GM18498 (cell line): ENCODE data around the gene PRUNE2.
"Not testable (repeated sequence)": the region's sequence is repeated elsewhere in the genome, so short reads cannot be mapped to it uniquely, and the experiment has no call there.

Source experiments
- ATAC-seq: cut with Tn5 transposase; IDR thresholded peaks from one replicate; pipeline ENCODE4 v1.9.1; 2021; ENCODE audit warnings: mild to moderate bottlenecking, moderate library complexity; ENCODE audit not compliant: unreplicated experiment

PRUNE2 gene

DNA sequence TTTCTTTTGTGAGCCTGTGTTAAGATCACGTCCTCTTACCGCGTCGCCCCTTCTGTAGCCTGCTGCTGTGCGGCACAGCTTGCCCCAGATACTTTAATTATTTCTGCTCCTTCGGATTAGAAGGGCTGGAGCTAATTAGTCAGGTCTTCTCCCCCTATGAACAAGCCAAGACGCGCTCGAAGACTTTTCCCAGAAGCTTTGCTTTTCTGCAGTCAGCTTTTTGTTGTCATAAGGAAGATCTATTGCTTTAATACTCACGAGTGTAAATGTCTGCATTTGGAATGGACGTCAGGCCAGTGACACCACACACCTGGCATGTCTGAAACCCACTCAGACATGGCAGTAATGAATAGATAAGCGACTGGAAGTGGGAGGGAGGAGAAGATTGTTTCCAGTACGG lies 37.0 kb downstream of the PRUNE2 start:
- ATAC-seq: no peak

DNA sequence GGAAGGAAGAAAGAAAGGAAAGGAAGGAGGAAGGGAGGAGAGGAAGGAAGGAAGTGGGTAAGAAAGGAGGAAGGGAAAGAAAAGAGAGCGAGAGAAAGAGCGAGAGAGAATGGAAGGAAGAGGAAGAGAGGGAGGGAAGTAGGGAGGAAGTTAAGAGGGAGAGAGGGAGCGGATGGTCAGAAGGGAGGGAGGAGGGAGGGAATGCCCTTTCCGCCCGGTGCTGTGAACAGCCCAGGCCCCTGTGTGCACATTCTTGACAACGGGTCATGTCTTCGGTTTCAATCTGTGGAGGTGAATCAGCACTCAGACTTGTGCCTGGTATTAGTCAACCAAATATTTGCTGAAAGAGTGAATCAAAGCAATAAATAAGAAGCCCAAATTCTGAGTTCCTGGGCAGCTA lies 39.2 kb downstream of the PRUNE2 start:
- ATAC-seq: no peak

DNA sequence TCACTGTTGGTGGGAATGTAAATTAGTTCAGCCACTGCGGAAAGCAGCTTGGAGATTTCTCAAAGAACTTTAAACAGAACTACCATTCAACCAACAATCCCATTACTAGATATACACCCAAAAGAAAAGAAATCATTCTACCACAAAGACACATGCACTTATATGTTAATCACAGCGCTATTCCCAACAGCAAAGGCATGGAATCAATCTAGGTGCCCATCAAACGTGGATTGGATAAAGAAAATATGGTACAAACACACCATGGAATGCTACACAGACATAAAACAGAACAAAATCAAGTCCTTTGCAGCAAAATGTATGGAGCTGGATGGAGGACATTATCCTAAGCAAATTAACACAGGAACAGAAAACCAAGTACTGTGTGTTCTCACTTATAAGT lies 42.1 kb downstream of the PRUNE2 start:
- ATAC-seq: no peak

GRCh38 chr9:76859860-76860259 lies 46.1 kb downstream of the PRUNE2 start:
- ATAC-seq: no peak

DNA sequence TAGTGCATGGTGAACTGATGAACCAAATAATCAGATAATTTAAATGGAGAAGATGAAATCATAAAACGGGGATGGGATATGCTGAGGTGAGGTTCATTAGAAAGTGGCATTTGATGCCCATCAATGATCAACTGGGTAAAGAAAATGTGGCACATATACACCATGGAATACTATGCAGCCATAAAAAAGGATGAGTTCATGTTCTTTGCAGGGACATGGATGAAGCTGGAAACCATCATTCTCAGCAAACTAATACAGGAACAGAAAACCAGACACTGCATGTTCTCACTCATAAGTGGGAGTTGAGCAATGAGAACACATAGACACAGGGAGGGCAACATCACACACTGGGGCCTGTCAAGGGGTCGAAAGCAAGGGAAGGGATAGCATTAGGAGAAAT lies 47.7 kb downstream of the PRUNE2 start:
- not testable (repeated sequence) for ATAC-seq

DNA sequence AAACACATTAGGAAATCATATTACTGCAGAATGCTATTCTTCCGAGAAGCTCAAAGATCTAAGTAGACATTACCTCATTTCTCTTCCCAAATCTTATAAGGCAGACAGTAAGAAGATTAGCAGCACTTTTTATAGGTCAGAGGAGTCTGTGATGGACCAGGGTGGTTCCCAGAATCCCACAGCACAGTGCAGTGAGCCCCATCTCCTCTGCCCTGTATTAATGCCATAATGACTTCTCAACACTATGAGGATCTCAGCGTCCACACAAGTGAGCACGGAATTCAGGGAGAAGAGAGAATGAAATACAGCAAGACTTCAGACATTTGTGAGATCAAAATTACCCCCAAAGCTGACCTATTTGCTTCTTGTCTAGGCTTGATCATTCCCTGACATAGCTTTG lies 49.9 kb downstream of the PRUNE2 start:
- no peak for ATAC-seq

GRCh38 chr9:76855015-76855414 lies 50.9 kb downstream of the PRUNE2 start:
- ATAC-seq: no peak

DNA sequence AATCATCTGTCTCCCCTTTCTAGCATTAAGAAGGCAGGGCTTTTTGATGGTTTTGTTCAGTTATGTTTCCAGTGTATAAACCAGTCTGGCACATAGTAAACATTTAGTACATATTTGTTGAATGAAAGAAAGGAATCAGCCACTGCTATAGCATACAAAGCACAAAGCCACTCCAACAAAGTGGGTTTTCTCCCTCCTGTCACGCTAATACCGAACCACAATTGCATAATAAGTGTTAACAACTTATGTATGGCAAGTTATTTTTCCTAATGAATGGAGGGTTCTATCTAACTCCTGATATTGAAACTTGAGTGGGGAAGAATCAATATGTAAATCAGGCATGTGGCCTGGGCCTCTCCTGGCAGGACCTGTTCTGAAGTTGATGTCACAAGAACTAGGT lies 53.9 kb downstream of the PRUNE2 start:
- no peak for ATAC-seq

- ATAC-seq: no peak
These were observed 59.6 kb downstream of the PRUNE2 start for GRCh38 chr9:76846297-76846696.

DNA sequence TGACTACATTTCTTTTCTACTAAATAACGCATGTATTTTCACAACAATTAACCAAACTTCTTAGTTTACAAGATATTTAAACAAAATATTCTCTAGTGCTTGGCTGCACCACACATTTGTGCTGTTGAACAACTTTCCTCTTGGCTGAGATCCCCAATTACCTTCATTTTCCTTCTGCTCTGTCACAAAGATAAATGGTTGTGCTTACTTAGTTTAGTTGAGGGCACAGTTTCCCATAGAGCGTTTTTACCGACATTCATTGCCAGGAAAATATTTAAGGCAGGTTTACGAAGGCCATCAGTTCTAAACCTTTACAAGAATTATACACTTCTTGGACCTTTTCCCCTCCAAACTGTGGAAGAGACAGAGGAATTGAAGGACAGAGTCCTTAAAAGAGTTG lies 60.7 kb downstream of the PRUNE2 start:
- ATAC-seq: no peak

DNA sequence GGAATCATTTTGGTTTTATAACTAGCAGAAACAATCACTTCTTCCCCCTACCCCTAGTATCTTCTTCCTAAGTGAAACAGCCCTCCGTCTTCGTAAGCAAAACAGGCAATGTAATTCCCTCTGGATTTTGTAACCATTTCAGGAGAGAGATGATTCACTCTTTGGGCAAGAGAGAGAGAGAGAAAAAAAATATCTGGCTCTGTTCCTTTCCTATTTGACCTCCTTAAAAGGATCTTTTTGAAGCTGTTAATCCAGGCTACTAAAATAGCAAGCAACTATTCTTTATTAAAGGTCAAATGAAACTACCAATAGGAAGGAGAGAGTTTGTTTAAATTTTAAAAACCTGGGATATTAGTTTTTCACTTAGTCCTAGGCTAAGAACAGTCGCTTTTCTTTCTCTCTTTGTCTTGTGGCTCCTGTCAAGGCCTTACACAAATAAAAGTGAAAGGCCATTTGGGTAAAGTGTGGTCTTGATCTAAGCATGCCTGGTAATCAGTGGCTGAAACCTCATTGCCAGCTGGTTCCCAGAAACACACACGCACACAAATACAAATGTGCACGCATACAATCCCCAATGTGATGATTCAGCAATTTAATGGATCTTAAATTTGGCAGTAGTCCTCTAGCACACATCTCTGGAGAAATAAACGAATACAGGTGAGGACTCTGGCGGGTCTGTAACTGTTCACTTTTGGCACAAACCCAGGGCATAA lies 70.2 kb downstream of the PRUNE2 start:
- no peak for ATAC-seq

- no peak for ATAC-seq
These were observed 77.5 kb downstream of the PRUNE2 start for GRCh38 chr9:76828447-76828846.

DNA sequence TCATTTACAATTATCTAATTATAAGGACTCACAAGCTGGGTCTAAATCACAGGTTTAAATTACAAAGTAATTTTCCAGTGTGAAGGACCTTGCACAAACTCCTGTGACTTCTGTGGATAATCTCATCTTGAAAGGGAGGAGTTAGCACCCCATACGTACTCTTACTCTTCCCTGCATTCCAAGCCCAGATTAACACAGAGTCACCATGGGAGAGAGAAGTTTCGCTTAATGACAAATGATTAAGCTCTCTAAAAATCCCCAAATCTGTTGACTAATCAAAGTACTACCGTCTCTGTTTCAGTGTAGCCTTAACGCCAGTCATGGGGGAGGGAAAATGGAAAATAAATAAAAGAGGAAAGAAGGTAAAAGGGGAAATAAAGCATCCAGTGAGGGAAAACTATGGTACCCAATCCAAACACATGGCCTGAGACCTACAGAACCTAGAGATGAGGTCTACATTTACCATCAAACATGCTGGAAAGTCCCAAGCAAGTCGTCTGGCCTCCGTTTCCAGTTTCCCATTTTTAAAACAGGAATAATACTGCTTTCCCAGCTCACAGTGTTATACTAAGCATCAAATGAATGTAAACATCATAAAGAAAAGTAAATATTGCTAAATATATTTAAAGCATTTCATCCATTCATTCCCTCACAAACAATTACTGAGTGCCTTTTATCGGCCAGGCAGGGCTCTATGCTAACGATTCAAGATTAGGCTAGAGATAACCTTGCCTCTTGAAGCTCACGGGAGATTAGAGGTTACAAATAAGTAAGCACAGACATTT lies 78.4 kb downstream of the PRUNE2 start:
- no peak for ATAC-seq

DNA sequence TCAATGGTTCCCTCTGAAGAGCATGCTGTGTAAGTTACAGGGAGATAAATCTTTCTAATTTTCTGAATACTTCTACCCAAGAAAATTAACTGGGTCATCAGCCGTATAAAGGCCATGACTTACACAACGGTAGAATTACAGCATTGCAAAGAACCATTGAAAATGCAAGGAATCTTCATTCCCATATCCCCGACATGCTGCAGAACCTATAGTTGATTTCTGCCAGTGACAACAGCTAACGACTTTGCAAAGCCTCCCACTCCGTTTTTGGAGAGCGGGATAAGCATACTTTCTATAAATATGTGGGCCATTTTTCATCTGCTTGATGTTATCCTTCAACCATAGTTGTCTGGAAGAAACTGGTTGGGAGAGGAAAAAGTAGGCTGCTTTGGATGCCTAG lies 85.5 kb downstream of the PRUNE2 start:
- no peak for ATAC-seq

GRCh38 chr9:76818271-76818670 lies 87.6 kb downstream of the PRUNE2 start:
- ATAC-seq: no peak

DNA sequence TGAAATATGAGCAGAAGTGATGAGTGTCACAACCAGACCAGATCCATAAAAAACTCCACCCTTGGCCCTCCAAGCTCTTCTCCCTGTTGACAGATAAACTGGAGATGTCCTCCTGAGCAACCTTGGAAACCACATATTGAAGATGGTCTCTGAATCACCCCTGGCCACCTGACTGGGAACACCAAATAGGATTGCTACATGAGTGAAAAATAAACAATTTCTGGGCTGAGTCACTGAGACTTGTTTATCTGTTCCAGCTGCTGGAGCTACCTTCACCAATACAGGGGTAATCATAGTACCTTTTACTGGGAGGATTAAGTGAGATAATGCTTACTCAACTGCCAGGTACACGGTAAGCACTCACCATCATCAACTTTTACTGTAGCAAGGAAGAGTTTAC lies 88.4 kb downstream of the PRUNE2 start:
- no peak for ATAC-seq

- no peak for ATAC-seq
These were observed 93.3 kb downstream of the PRUNE2 start for GRCh38 chr9:76812591-76812990.

DNA sequence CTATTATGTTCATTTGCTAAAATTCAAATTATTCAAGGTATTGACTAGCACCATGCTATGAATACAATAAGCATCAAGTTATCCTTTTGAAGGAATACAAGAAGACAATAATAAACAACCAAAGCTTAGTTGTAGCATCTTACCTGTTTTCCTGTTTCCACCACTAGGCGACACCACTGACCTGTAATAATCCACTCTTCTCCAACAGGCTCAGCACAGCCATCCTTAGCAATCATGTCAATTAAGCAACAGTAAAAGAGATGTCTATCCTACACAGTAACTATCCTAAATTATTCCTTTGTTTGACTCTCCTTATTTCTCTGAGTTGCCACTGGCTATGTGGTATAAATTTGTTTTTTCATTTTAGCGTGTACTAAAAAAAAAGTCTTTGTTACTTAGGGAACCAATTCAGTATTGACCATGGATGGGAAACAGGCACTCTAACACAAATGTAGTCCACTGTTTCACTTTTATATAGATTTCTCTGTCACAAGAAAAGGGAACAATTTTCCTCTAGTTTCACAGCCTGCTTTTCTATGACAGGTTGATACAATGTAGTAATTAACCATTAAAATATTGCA lies 95.4 kb downstream of the PRUNE2 start:
- ATAC-seq: peak; percentile 92

DNA sequence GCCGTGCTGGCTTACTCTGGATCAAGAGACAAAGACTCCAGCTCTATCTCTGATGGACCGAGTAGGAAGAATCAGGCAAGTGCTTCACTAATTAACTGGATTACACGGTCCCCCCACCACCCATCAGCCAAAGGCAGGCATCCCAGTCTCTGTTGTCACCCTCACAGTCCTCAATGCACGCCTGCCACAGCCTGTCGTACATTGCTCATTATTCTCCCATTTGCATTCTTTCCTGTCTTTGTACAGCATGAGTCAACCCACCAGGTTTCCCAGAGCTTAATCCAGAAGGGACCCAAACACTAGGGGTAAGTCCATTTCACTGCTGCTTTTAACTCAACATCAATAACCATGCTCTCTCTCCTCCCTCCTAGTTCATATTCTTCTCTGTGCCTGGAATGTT lies 97.3 kb downstream of the PRUNE2 start:
- no peak for ATAC-seq

DNA sequence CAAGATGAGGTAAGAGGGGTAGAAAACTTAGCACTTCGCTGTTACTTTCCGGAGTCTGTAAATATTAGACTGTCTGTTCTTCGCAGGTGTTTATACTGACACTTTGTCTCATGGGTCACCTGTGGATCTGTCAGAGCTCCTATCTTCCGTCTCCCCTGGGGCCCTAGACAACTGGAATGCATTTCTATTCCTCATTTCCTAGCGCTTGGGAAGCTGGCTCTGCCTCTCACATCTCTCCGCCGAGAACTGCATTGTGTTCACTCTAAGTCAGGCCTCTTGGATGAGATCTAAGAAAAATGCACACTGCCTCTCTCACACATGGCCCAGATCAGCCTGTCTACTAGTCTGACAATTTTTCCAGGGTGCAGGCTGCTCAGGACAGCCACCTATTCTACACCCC lies 102.2 kb downstream of the PRUNE2 start:
- no peak for ATAC-seq

GRCh38 chr9:76803083-76803482 lies 102.8 kb downstream of the PRUNE2 start:
- ATAC-seq: no peak

GRCh38 chr9:76800901-76801300 lies 105.0 kb downstream of the PRUNE2 start:
- no peak for ATAC-seq
